Measurements from ENCODE around the gene CYP3A7.

- TF ChIP-seq TEAD4 (CRISPR knock-in tag; IDR thresholded peaks at IDR 0.05) (no peak), PREB (CRISPR knock-in tag; IDR thresholded peaks at IDR 0.05; ENCODE audit: borderline replicate concordance) (no peak), MLX (CRISPR knock-in tag; IDR thresholded peaks at IDR 0.05) (no peak), NFE2L1 (CRISPR knock-in tag; IDR thresholded peaks at IDR 0.05) (no peak), TCF7 (CRISPR knock-in tag; IDR thresholded peaks at IDR 0.05; ENCODE audit: low read depth) (no peak), IRF2 (CRISPR knock-in tag; IDR thresholded peaks at IDR 0.05; ENCODE audit: borderline replicate concordance, low read depth) (no peak), JUN (CRISPR knock-in tag; IDR thresholded peaks at IDR 0.05) (no peak), NFYB (CRISPR knock-in tag; conservative IDR thresholded peaks at IDR 0.05; ENCODE audit: low read depth) (no peak)
- TF ChIP-seq, protein P1, sequence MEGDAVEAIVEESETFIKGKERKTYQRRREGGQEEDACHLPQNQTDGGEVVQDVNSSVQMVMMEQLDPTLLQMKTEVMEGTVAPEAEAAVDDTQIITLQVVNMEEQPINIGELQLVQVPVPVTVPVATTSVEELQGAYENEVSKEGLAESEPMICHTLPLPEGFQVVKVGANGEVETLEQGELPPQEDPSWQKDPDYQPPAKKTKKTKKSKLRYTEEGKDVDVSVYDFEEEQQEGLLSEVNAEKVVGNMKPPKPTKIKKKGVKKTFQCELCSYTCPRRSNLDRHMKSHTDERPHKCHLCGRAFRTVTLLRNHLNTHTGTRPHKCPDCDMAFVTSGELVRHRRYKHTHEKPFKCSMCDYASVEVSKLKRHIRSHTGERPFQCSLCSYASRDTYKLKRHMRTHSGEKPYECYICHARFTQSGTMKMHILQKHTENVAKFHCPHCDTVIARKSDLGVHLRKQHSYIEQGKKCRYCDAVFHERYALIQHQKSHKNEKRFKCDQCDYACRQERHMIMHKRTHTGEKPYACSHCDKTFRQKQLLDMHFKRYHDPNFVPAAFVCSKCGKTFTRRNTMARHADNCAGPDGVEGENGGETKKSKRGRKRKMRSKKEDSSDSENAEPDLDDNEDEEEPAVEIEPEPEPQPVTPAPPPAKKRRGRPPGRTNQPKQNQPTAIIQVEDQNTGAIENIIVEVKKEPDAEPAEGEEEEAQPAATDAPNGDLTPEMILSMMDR (IDR thresholded peaks at IDR 0.05) = no peak
- TF ChIP-seq, protein P2, sequence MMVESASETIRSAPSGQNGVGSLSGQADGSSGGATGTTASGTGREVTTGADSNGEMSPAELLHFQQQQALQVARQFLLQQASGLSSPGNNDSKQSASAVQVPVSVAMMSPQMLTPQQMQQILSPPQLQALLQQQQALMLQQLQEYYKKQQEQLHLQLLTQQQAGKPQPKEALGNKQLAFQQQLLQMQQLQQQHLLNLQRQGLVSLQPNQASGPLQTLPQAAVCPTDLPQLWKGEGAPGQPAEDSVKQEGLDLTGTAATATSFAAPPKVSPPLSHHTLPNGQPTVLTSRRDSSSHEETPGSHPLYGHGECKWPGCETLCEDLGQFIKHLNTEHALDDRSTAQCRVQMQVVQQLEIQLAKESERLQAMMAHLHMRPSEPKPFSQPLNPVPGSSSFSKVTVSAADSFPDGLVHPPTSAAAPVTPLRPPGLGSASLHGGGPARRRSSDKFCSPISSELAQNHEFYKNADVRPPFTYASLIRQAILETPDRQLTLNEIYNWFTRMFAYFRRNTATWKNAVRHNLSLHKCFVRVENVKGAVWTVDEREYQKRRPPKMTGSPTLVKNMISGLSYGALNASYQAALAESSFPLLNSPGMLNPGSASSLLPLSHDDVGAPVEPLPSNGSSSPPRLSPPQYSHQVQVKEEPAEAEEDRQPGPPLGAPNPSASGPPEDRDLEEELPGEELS (CRISPR knock-in tag; IDR thresholded peaks at IDR 0.05) = no peak
- TF ChIP-seq, protein P3, sequence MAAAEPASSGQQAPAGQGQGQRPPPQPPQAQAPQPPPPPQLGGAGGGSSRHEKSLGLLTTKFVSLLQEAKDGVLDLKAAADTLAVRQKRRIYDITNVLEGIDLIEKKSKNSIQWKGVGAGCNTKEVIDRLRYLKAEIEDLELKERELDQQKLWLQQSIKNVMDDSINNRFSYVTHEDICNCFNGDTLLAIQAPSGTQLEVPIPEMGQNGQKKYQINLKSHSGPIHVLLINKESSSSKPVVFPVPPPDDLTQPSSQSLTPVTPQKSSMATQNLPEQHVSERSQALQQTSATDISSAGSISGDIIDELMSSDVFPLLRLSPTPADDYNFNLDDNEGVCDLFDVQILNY (CRISPR knock-in tag; IDR thresholded peaks at IDR 0.05) = no peak
Measured at GRCh38 chr7:99766484-99767099, 31.6 kb upstream of the CYP3A7 start.

Data from WTC11 (cell line).